ENCODE data around the gene ATP6V0C.
"Not testable (repeated sequence)": the region's sequence is repeated elsewhere in the genome, so short reads cannot be mapped to it uniquely, and the experiment has no call there.

The ATP6V0C gene

DNA sequence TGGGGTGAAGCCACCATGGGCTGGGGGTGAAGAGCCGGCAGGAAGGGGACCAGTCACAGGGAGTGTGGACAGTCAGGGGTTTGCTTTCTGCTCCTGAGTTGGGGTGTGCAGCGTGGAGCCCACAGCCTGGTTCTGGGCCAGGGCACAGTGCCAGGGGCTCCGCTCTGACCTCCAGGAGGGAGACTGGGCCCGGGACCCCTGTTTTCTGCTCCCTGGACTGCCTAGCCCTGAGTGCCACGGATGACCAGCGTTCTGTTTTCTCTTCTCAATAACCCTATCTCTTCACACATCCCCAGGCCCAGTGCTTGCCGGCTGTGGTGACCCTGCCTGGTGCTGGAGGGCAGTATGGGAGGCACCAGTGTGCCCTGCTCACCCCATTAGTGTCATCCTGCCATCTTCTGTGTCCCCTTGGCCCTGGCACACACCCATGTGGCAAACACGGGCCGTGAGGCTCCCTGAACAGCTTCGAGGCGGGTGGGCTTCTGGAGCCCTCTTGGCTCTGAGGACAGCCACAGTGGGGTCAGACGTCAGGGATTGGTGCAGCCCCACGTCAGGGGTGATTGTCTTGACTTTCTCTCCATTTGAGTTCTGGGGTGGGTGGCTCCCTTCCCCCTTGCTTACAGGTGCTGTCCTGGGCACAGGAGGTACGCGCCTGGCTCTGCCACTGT, 16.3 kb downstream of the ATP6V0C start:
- no peak for DNase-seq

DNA sequence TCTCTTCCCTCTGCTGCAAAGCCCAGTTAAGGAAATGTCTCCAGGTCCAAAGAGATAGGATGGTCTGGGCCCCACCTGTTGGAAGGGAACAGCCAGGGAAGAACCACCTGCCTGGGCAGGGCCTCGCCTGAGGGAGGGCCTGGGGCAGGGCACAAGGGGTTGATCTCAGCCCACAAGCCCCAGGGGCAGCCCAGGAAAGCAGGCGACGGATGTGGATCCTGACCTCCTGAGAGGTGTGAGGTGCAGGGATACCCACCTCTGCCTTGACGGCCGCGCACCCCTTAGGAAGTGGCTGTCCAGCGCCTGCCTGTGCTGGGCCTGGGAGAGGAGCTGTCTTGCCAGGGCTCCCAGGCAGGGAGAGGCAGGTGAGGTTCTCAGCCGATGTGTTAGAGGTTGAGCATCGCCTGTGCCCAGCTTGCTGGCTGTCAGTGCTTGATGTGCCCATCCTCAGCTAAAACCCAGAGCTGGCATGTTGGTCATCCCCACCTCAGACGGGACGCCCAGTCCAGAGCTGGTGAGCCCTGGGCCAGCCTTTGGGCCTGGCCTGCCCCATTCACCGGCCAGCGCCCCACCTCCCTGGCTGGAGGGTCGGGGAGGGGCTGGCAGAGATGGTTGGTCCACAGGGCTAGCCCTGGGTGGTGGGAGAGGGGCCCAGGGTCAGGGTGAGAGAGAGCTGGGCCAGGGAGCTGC, 17.0 kb downstream of the ATP6V0C start:
- no peak for DNase-seq

DNA sequence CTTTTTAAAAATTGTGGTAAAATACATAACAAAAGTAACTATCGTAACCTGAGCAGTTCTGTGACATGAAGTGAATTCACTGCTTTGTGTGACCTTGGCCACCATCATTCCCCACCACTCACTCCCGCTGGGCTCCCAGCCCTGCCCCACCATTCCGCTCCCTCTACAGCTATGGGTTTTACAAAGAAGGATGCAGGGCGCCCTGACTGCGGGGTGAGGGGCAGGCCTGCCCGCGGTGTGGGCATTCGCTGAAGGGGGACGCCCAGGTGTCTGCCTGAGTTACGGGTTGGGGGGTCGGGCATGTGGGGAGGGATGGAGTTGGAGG, 17.6 kb downstream of the ATP6V0C start, which contains the start of gene CEMP1:
TSS of gene CEMP1 (minus strand) at position 38 of the 325 bp plus-strand sequence. CDS start 335 bp downstream, outside the sequence.
- no peak for DNase-seq

DNA sequence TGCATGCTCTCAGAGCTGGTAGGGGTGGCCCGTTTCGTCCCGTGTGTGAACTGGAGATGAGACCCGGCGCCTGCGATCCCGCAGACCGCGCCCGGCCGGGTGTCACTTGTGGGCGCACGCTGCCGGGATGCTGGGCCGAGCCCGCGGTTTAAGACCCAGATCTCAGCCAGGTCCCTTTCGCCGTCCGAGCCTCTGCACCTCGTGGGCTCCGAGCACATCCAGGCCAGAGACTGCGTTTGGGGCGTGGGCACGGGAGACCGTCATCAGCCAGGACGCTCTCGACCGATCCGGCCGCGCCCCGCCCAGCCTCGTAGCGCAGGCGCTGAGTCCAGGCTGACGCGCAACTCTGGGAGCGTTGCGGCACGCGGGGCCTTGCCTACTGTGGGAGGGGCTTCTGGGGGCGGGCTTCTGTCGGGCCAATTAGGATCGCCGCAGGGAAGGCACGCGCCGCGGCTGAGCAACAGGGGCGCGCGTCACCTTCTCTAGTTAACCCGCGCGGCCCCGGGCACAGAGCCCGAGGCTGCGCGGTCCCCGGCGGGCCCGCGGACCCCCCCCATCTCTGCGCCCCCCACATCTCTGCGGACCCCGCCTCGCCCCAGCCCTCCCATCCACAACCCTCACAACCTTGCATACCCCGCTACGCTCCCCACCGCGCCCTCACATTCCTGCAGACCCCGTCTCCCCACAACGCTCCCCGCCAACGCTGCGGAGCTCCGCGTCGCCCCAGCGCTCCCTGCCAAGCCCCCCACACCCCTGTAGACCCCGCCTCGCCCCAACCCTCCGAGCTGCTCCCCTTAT, 18.1 kb downstream of the ATP6V0C start:
- DNase-seq: peak; percentile 93

DNA sequence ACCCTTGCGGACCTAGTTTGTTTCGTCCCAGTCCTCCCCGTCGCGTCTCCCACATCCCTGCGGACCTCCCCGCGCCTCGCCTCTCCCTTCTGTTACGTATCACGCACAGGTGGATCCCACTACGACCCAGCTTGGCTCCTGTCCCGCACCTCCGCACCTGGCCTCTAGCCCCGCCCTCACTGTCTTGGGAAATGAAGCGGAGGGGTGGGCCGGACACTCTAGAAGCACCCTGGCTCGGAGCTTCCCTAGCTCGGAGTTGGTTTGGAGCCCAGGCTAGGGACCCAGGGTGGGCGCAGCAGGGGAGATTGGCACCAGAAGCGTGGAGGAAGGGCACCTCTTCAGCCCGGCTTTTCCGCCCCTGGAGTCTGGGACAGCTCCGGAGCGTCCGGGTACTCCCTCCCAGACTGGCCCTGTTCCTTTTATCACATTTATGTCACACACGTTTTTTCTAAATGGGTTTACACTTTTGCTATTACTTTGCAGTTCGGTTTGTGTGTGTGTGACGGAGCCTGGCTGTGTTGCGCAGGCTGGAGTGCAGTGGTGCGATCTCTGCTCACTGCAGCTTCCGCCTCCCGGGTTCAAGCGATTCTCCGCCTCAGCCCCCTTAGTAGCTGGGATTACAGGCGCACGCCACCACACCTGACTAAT, 18.9 kb downstream of the ATP6V0C start:
- DNase-seq: no peak

DNA sequence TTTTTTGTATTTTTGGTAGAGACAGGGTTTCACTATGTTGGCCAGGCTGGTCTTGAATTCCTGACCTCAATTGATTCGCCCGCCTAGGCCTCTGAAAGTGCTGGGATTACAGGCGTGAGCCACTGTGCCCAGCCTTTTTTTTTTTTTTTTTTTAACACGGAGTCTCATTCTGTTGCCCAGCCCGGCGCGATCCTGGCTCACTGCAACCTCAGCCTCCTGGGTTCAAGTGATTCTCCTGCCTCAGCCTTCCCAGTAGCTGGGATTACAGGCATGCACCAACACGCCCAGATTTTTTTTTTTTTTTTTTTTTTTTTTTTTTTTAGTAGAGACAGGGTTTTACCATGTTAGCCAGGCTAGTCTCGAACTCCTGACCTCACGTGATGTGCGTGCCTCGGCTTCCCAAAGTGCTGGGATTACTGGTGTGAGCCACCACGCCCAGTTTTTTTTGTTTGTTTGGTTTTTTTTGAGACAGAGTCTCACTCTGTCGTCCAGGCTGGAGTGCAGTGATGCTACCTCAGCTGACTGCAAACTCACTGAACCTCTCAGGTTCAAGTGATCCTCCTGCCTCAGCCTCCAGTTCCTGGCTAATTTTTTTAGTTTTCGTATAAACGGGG, 19.5 kb downstream of the ATP6V0C start:
- not testable (repeated sequence) for DNase-seq

DNA sequence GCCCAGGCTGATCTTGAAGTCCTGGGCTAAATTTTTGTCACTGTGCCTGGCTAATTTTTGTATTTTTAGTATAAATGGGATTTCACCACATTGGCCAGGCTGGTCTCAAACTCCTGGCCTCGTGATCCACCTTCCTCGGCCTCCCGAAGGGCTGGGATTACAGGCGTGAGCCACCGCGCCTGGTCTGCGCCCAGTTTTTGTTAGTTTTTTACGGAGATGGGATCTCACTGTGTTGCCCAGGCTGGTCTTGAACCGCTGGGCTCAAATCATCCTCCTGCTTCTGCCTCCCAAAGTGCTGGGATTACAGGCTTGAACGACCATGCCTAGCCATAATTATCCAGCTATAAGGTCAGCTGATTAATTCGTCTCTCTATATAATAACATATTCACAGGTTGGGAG, 20.2 kb downstream of the ATP6V0C start:
- DNase-seq: no peak

DNA sequence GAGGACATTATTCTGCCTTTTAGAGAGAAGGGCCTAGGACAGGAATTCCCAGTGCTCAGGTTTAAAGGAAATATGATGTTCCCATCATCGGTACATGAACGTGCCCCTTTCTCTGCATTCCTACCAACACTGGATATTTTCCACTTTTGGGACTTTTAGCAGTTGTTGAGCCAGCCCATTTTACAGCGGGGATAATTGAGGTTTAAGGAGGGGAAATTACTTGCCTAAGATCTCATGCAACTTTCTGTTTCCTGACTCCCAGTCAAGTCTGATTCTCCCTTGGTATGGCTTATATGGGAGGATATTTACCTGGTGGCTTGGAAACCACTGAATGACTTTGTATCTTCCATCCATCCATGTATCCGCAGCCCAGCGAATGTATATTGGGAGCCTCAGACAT, 20.6 kb downstream of the ATP6V0C start:
- not testable (repeated sequence) for DNase-seq

DNA sequence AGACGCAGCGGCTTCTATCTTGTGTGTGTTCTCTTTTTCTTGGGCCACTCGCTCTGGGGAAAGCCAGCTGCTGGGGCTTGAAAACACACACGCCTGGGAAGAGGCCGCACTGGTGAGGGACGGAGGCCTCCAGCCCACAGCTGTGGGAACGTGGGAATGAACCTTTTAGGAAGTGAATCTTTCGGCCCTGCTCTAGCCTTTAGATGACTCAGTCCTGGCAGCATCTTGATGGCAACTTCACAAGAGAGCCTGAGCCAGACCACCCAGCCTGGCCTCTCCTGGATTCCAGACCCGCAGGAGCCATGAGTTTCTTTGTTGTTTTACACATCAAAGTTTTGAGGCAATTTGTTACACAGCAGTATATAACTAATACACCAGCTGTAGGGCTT, 21.9 kb downstream of the ATP6V0C start:
- DNase-seq: no peak

DNA sequence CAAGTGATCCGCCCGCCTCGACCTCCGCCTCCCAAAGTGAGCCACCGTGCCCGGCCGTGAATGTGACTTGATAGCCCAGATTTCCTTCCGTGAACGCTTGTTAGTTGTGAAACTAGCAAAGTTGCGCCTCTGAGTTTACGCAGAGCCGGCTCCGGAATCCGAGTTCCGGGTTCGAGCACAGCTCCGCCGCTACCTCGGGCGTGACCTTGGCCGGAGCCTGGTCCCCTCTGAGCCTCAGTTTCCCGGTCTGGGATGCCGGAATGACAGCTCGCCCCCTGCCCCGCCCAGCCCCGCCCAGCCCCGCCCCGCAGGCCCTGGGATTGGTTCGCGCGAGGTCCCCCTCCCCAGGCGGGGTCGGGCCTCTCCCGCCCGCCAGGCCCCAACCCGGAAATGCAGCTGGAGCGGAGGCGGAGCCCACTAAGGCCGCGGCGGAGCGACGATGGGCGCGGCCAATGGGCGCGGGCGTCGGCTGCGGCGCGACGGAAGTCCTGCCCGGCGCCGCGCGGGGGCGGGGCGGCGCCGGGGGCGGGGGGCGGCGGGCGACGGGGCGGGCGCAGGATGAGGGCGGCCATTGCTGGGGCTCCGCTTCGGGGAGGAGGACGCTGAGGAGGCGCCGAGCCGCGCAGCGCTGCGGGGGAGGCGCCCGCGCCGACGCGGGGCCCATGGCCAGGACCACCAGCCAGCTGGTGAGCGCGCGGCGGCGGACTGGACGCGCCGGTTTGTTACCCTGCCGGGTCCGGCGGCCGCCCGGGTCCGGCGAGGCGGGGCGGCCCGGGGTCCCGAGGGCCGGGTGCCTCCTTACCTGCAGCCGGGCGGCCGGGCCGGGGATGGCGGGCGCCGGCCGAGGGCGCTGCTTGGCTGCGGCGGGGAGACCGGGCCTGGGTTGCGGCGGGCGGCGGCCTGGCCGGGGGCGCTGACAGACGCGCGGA, 24.0 kb downstream of the ATP6V0C start, which contains the start of gene PDPK1:
TSS of gene PDPK1 (plus strand) at position 571 of the 929 bp plus-strand sequence. CDS start at position 663, 92 bp downstream.
- peak; percentile 93 for DNase-seq

DNA sequence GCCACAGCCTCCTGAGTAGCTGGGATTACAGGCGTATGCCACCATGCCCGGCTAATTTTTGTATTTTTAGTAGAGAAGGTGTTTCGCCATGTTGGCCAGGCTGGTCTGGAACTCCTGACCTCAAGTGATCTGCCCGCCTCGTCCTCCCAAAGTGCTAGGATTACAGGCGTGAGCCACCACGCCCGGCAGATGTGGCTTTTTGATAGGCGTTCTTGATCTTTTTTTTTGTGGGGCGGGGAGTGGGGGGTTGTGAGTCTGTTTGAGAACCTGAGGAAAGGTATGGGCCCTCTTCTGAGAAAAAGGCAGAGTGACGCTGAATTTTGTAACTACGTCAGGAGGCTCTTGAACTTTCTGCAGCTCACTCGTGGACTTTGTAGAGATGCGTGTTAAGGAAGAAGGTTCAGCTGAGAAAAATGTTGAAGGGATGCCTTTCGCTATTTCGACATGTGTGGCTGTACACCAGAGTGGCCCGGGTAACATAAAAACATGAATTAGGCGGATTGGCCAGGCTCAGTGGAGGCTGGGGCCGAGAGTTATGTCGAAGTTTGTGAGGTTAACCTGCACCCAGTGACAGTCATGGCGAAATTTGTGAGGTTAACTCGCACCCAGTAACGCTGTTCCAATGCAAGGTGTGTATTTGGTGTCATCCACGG, 25.6 kb downstream of the ATP6V0C start:
- DNase-seq: not testable (repeated sequence)

DNA sequence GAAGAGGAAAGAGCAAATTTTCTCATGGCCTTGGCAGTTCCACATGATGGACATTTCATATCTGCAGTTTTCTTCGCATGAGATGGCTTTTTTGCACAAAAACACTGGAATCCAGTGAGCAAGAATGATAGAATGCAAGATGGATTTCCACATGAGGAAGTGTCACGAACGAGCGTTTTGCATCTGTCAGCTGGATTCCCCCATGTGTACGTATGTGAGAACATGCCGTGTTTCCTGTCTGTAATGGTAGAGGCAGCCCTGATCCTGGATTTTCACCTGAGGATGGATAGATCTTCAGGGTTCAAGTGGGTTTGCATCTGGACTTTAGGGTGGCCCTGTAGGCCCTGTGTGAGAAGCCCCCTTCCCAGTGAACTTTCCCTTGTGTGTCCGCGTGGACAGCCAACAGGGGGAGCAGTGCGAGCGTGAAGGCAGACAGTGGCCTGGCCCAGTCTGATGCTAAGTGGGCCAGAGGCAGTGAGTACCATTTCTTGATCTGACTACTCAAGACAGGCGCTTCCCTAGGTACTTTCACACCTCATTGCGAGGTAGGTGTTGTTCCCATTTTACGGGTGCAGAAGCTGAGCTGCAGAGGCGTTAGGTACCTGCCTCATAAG, 26.2 kb downstream of the ATP6V0C start:
- not testable (repeated sequence) for DNase-seq

DNA sequence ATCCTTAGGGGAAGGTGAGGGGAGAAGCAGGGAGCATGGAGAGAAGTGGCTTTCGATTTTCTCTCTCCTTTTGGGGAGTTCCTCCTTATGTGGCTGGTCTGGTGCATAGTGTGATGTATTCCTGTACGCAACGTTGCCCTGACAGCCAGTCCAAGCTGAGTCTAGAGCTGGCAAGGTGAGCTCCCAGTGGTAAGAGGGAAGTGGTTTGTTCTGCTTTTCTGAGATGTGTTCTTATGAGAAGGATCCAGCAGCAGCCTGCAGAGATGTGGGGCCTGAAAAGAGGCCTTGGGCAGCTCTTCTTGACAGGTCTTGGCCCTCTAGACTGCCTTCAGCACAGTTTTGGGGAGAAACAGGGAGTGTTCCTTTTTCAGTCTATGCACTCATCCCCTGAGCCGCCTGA, 27.2 kb downstream of the ATP6V0C start:
- not testable (repeated sequence) for DNase-seq

DNA sequence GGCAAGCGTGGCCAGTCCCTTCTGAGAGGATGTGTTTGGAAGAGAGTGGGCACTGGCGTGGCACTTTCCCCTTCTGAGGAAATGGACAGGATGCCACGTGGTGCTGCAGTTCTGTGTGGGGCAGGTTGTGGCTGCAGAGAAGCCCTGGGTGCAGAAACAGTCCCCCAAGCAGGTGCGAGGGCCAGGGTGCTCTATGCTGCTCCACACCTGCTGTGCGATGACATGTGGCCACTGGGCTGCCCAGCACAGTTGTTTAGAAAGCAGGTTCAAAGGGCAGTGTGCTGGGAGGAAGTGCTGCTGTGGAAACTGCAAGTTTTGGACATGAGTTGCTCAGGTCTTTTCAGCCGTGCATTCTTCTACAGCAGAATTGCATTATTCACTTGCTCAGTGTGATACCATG, 27.7 kb downstream of the ATP6V0C start:
- not testable (repeated sequence) for DNase-seq

DNA sequence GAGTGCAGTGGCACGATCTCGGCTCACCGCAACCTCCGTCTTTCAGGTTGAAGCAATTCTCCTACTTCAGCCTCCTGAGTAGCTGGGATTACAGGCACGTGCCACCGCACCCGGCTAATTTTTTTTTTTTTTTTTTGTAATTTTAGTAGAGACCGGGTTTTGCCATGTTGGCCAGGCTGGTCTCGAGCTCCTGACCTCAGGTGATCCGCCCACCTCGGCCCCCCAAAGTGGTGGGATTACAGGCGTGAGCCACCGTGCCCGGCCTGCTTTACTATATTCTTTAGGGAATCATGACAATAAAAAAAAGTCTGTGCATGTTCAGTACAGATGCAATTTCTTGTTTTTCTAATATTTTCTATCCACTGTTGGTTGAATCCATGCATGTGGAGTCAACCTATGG, 30.0 kb downstream of the ATP6V0C start:
- not testable (repeated sequence) for DNase-seq

DNA sequence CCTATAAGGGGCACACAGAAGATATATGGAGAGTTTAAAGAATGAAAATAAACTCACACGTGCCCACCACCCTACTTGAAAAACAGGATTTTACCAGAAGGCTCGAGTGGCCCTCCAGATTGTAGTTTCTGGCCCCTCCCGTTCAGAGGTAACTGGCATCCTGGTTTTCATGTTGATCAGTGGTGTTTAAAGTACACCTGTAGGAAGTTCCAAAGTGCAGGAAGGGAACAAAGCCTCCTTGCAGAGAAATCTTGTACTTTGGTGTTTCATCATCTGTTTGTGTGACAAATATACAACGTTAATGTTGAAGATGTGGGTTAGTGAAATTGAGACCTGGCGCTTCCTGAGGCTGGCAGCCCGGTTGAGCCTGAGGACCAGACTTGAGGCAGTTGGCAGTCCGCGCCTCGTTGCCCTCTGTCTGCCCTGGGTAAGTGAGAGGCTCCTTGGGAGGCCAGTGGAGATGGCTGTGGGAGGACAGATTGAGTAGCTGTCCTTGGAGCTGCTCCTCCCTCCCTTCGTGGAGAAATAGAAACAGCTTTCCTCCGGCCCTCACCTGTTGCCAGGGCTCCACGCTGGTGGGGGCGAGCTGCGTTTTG, 36.6 kb downstream of the ATP6V0C start:
- not testable (repeated sequence) for DNase-seq

DNA sequence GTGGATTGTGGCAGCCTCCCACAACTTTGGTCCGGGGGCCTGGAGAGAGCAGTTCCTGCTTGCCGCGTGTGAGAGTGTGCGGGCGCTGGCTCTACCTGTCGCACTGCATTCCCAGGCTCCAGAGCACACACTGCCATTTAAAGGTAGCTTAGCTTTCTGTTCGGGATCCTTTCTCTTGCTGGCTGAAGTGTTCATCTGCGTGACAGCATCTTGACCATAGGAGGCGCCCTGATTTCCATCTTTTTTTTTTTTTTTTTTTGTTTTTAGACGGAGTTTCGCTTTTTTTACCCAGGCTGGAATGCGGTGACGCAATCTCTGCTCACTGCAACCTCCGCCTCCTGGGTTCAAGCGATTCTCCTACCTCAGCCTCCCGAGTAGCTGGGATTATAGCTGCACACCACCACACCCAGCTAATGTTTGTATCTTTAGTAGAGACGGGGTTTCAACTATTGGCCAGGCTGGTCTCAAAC, 37.7 kb downstream of the ATP6V0C start:
- not testable (repeated sequence) for DNase-seq

DNA sequence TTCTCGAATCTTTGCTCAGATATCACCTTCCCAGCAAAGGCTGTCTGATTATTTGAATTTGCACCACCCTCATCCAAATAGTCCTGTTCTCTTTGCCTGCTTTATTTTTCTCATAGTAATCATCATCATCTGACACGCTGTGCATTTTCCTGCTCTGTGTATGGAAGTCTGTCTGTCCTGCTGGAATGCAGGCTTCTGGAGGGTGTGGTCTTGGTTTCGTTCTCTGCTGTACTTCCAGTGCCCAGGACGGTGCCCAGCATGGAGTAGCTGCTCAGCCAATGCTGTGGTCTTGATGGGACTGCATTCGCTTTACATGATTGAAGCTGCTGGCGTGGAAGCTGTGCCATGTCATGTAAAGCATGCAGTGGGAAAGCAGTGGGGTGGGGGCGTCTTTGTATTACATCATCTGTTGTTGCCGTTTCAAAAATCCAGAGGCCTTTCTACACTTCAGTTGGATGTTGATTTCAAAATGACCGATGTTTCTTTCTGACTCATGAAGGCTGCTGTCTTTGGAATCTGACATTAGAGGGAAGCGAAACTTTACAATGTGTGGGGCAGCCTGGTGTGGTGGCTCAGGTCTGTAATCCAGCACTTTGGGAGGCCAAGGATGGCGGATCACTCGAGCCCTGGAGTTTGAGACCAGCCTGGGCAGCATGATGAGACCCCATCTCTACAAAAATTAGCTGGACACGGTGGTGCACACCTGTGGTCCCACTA, 41.1 kb downstream of the ATP6V0C start:
- not testable (repeated sequence) for DNase-seq

DNA sequence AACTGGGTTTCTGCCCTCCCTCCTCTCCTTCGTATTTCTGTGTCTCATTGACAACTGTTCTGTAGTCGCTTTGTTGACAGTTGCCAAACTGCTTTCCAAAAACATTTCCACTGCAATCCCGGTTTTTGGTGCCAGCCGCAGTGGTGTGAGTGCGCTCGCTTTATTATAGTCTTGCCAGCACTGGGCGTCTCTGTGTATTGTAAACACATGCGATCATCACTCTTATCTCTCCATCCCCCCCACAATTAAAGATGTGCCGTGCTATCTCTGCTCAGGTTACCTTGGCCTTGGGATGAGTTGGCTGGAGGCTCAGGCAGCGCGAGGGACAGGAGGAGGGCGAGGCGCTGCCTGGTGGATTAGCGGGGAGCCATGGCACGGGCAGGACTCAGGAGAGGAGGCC, 43.4 kb downstream of the ATP6V0C start:
- not testable (repeated sequence) for DNase-seq
